Embryonic facial prominence (tissue), 1 donor: ENCODE data around the gene SIRPD.
"Not testable (repeated sequence)": the region's sequence is repeated elsewhere in the genome, so short reads cannot be mapped to it uniquely, and the experiment has no call there.

Experiments used
- DNase-seq: peaks from one replicate; pipeline ENCODE4 v3.0.0-alpha.2; 2016; ENCODE audit errors: extremely low spot score

Gene SIRPD

GRCh38 chr20:1557605-1558004, at the start of gene SIRPD:
TSS of gene SIRPD (minus strand) at chr20:1557705. CDS start at chr20:1557653, 52 bp downstream.
- DNase-seq: no peak

GRCh38 chr20:1600736-1601135, 43.2 kb upstream of the SIRPD start:
- no peak for DNase-seq

GRCh38 chr20:1595333-1595732, 37.8 kb upstream of the SIRPD start:
- no peak for DNase-seq

GRCh38 chr20:1588533-1589460, 31.3 kb upstream of the SIRPD start:
- DNase-seq: no peak

- no peak for DNase-seq
Measured at GRCh38 chr20:1587781-1588532, 30.5 kb upstream of the SIRPD start.

GRCh38 chr20:1579488-1579887, 22.0 kb upstream of the SIRPD start:
- no peak for DNase-seq

GRCh38 chr20:1577906-1578305, 20.4 kb upstream of the SIRPD start:
- DNase-seq: no peak

- DNase-seq: not testable (repeated sequence)
Measured at GRCh38 chr20:1577313-1577712, 19.8 kb upstream of the SIRPD start.

- DNase-seq: no peak
Measured at GRCh38 chr20:1576641-1577040, 19.1 kb upstream of the SIRPD start.

- not testable (repeated sequence) for DNase-seq
Measured at GRCh38 chr20:1576003-1576402, 18.5 kb upstream of the SIRPD start.

GRCh38 chr20:1571583-1571982, 14.1 kb upstream of the SIRPD start:
- not testable (repeated sequence) for DNase-seq

GRCh38 chr20:1569415-1569881, 11.9 kb upstream of the SIRPD start:
- no peak for DNase-seq

GRCh38 chr20:1568163-1568490, 10.6 kb upstream of the SIRPD start:
- no peak for DNase-seq

GRCh38 chr20:1567392-1568162, 10.1 kb upstream of the SIRPD start:
- no peak for DNase-seq

GRCh38 chr20:1566701-1567100, 9.2 kb upstream of the SIRPD start:
- no peak for DNase-seq

GRCh38 chr20:1565461-1565860, 8.0 kb upstream of the SIRPD start:
- no peak for DNase-seq

- no peak for DNase-seq
Measured at GRCh38 chr20:1563598-1563997, 6.1 kb upstream of the SIRPD start.

- no peak for DNase-seq
Measured at GRCh38 chr20:1562622-1563021, 5.1 kb upstream of the SIRPD start.

- no peak for DNase-seq
Measured at GRCh38 chr20:1561350-1561749, 3.8 kb upstream of the SIRPD start.

- DNase-seq: no peak
Measured at GRCh38 chr20:1555952-1556351, 1.6 kb downstream of the SIRPD start.

GRCh38 chr20:1539816-1540419, 17.6 kb downstream of the SIRPD start:
- DNase-seq: no peak

GRCh38 chr20:1538655-1539054, 18.9 kb downstream of the SIRPD start:
- DNase-seq: no peak
